Effector memory CD8-positive, alpha-beta T cell (primary cell): ENCODE results near the gene MST1.

ENCODE experiments used
- ATAC-seq: fragments of 150-1000 bp; cut with Tn5 transposase; replicated peaks from 2 replicates; pipeline ENCODE4 v1.10.0; 2021; ENCODE audit warnings: mild to moderate bottlenecking, moderate library complexity
- DNase-seq, 3 experiments: peaks; one replicate each; pipeline ENCODE4 v3.0.0; 2021
- H3K27ac Mint-ChIP-seq, 2 donors: one replicate each; pipeline ENCODE4 v1.8.0; 2022; ENCODE audit warnings: mild to moderate bottlenecking in 2 of 2, mixed read lengths in 2 of 2, moderate library complexity in 2 of 2
- H3K27me3 Mint-ChIP-seq, 2 donors: one replicate each; pipeline ENCODE4 v1.8.0; 2022; ENCODE audit warnings: mixed read lengths in 2 of 2
- H3K36me3 Mint-ChIP-seq: one replicate; pipeline ENCODE4 v1.8.0; 2022; ENCODE audit warnings: mild to moderate bottlenecking, moderate library complexity, mixed read lengths; ENCODE audit not compliant: insufficient read depth
- H3K4me1 Mint-ChIP-seq, 2 donors: one replicate each; pipeline ENCODE4 v1.8.0; 2022; ENCODE audit warnings: low read depth in 2 of 2, mixed read lengths in 2 of 2
- H3K4me3 Mint-ChIP-seq, 2 donors: one replicate each; pipeline ENCODE4 v1.8.0; 2022; ENCODE audit warnings: mild to moderate bottlenecking in 2 of 2, mixed read lengths in 2 of 2, moderate library complexity in 2 of 2
- H3K9me3 Mint-ChIP-seq, 2 donors: one replicate each; pipeline ENCODE4 v1.8.0; 2022; ENCODE audit warnings: mixed read lengths in 2 of 2
- total RNA-seq, 9 experiments: gene quantifications; one replicate each; lab custom pipeline; 2026; lab: John Stamatoyannopoulos, UW

MST1 gene
- total RNA-seq, result 0.91 to 5.7 (median 3.0) reads per million in 9 experiments

DNA sequence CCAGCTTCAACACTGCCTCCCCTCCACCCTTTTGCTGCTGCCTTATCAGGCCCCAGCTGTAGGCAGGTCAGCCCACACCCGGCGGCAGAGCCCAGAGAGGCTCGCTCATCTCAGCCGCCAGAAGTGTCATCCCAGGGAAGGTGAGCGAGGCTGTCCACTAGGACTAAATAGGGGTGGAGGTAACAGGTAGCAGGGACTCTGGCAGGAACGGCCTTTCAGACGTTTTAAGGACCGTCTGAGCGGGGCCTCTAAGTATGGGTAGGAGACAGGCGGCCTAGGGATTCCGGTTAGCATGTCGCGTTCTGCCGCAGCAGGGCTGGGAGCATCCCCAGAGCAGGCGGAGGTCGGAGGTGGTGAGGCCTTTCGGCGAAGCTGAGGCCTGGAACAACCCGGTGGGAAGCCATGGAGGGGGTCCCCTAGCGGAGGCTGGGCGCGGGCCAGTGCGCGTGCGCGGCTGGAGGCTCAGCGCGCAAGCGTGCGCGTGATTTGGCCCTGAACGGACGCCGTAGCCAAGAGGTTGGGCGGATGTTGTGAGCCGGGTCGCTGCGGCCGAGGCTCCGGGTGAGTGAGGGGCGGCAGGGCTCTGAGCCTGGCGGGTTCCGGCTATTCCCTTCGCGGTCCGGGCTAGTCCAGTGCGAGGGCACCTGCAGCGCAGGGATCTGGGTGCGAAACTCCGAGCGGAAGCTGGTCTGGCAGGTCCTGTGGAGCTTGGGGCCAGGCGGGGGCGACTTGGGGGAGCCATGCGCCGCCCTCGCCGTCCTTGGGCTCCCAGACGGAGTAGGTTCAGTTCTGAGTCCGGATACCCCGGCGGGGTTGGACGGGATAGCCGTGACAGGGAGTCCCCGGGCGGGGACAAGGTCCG lies at the start of gene MST1, which contains the start of gene RNF123:
MST1 (minus strand) TSS at position 429 of the 862 bp plus-strand sequence. CDS start 783 bp downstream, outside the sequence.
RNF123 (plus strand) TSS at position 512 of the 862 bp plus-strand sequence. CDS start 1,609 bp downstream, outside the sequence.
- H3K36me3 Mint-ChIP-seq, result peaks cover 29% of the 10 kb centered on the region
- ATAC-seq (peak; percentile 83), DNase-seq (peak; percentile 89 to 93 (median 90))
- H3K27ac Mint-ChIP-seq, result peak within 1 kb of the TSS; percentile 98
- peak within 1 kb of the TSS; percentile 97 to 98 for H3K4me3 Mint-ChIP-seq
- no peaks in the 10 kb centered on the region for H3K9me3 Mint-ChIP-seq
- H3K4me1 Mint-ChIP-seq, result peaks cover 39 to 42% of the 10 kb centered on the region in 2 donors
- no peaks in the 10 kb centered on the region for H3K27me3 Mint-ChIP-seq

DNA sequence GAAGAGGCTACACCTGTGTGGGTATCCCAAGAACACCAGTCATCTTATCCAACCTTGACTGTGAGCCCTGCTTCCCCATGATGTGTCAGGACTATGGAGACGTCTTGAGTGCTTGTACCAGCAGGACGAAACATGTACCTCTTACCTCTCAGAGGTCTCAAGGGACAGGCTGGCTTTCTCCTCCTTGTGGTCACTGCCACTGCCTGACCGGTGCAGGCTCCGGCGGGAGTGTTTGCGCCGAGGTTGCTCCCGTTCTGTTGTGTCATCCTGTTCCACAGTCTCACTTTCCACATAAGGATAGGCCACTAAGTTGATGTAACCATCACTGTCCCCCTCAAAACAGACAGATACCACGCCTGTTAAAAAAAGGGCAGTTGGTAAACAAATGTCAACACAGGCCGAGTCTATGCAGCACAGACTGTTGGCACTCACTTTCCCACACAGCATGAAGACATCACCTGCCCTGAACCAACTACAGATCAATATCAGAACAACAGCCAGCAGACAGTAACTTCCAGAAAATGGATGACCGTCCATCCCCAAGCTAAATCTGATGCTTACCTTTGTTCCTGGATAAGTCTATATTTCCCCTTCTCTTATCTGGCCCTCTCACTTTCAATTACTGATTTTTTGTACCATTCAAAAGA lies 48.9 kb upstream of the MST1 start:
- H3K9me3 Mint-ChIP-seq, result no peaks in the 10 kb centered on the region
- no peaks in the 10 kb centered on the region for H3K27me3 Mint-ChIP-seq
- peaks cover 42% of the 10 kb centered on the region for H3K36me3 Mint-ChIP-seq
- DNase-seq (no peak), ATAC-seq (no peak)
- H3K4me3 Mint-ChIP-seq, result no peak overlapping the region
- H3K4me1 Mint-ChIP-seq, result peaks cover 0 to 2% of the 10 kb centered on the region in 2 donors
- H3K27ac Mint-ChIP-seq, result no peak overlapping the region

DNA sequence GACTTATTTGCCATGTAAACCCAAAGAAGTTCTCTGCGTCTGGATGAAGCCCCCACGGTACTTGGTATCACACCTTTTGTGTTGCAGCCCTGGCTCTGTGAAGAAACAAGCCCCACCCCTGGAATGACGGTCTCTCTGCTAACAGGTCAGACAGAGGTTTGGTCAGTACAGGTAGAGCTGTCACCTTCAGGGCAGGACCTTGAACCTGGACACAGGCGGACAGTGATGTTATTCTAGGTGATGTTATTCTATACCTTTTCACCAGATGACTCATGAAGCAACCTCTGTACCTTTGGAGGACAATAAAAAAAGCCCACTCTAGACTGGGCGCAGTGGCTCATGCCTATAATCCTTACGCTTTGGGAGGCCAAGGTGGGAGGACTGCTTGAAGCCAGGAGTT lies 45.5 kb upstream of the MST1 start:
- no peak overlapping the region for H3K27ac Mint-ChIP-seq
- ATAC-seq, result no peak

DNA sequence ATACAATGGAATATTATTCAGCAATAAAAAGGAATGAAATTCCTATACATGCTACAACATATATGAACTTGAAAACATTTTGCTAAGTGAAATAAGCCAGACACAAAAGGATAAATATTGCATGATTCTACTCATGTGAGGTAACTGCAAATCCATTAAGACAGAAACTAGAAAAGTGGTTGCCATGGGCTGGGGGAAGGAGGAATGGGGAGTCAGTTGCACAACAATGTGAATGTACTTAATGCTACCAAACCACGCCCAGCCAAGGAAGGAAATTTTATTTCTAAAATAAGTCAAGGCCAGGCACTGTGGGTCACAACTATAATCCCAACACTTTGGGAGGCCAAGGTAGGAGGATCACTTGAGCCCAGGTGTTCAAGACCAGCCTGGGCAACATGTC lies 44.3 kb upstream of the MST1 start:
- ATAC-seq (no peak), DNase-seq (no peak)
- Mint-ChIP-seq H3K36me3 (peaks cover 61% of the 10 kb centered on the region), H3K9me3 (no peaks in the 10 kb centered on the region), H3K4me3 (no peak overlapping the region), H3K27me3 (no peaks in the 10 kb centered on the region), H3K4me1 (peaks cover 0 to 2% of the 10 kb centered on the region in 2 donors), H3K27ac (no peak overlapping the region)

More for the DNA sequence above, 45.5 kb upstream of the MST1 start:
- no peaks in the 10 kb centered on the region for H3K27me3 Mint-ChIP-seq
- no peak overlapping the region for H3K4me3 Mint-ChIP-seq
- no peak for DNase-seq
- H3K9me3 Mint-ChIP-seq, result no peaks in the 10 kb centered on the region
- H3K36me3 Mint-ChIP-seq, result peaks cover 65% of the 10 kb centered on the region
- peaks cover 0 to 2% of the 10 kb centered on the region in 2 donors for H3K4me1 Mint-ChIP-seq

DNA sequence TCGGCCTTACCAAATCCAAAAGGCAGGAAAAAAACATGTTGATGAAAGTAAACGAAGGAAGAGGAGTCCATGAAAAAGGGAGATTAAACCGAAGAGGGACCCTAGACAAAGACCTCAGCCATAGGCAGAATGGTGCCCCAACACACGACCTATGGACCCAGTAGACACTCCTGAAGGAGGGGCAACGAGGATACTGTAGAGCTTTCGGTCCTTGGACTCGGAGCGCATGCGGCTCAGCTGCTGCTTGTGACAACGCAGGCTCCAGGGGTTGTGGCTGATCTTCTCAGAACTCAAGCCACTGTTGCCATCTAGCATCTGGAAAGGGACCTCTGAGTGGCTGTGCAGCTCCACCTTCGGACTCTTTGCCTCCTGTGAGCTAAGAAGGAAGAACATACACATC lies 43.3 kb upstream of the MST1 start:
- Mint-ChIP-seq H3K27ac (peak overlapping the region in 1 of 2 donors; percentile 16), H3K4me1 (peaks cover 0 to 2% of the 10 kb centered on the region in 2 donors), H3K27me3 (no peaks in the 10 kb centered on the region), H3K36me3 (peaks cover 54% of the 10 kb centered on the region), H3K4me3 (no peak overlapping the region), H3K9me3 (no peaks in the 10 kb centered on the region)
- DNase-seq (no peak), ATAC-seq (no peak)

DNA sequence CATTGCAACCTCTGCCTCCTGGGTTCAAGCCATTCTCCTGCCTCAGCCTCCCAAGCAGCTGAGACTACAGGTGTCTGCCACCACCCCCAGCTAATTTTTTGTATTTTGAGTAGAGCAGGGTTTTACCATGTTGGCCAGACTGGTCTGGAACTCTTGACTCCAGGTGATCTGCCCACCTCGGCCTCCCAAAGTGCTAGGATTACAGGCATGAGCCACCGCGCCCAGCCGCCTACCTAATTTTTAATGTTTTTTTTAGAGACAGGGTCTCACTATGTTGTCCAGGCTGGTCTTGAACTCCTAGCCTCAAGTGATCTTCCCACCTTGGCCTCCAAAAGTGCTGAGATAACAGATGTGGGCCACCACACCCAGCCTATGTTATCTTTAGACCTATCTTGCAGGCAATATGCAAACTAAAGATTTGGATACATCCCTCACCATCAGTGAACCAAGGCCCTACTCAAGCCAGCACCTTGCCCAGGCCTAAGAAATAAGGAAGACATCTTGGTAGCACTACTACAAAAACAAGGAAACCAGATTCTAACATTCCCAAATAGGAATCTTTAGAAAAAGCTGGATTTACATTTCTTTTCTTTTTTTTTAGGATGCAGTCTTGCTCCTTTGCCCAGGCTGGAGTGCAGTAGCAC lies 40.8 kb upstream of the MST1 start:
- ATAC-seq, result no peak
- no peaks in the 10 kb centered on the region for H3K27me3 Mint-ChIP-seq
- H3K27ac Mint-ChIP-seq, result peak overlapping the region in 1 of 2 donors; percentile 26
- no peak for DNase-seq
- H3K36me3 Mint-ChIP-seq, result peaks cover 40% of the 10 kb centered on the region
- H3K4me1 Mint-ChIP-seq, result no peaks in the 10 kb centered on the region
- H3K4me3 Mint-ChIP-seq, result no peak overlapping the region
- no peaks in the 10 kb centered on the region for H3K9me3 Mint-ChIP-seq

DNA sequence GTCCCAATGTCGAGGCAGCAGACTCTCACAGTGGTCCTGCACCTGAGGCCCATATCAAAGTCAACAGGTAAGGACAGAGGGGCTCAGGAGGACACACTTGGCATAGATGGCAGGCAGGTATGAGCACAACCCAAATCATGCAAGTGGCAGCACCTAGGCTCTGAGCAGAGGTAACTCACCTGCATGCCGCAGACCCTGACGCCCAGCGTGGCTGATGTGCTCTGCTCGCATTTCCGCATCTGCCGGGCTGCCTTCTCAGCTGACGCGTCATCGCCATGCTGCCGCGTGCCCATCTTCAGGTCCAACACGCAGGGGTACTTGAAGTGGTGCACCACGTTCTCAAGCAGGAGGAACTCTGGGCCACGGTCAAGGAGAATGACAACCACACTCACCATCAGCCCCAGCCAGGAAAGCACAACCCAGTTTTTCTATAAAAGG lies 38.7 kb upstream of the MST1 start:
- H3K36me3 Mint-ChIP-seq, result peaks cover 45% of the 10 kb centered on the region
- no peaks in the 10 kb centered on the region for H3K27me3 Mint-ChIP-seq
- H3K27ac Mint-ChIP-seq, result no peak overlapping the region

DNA sequence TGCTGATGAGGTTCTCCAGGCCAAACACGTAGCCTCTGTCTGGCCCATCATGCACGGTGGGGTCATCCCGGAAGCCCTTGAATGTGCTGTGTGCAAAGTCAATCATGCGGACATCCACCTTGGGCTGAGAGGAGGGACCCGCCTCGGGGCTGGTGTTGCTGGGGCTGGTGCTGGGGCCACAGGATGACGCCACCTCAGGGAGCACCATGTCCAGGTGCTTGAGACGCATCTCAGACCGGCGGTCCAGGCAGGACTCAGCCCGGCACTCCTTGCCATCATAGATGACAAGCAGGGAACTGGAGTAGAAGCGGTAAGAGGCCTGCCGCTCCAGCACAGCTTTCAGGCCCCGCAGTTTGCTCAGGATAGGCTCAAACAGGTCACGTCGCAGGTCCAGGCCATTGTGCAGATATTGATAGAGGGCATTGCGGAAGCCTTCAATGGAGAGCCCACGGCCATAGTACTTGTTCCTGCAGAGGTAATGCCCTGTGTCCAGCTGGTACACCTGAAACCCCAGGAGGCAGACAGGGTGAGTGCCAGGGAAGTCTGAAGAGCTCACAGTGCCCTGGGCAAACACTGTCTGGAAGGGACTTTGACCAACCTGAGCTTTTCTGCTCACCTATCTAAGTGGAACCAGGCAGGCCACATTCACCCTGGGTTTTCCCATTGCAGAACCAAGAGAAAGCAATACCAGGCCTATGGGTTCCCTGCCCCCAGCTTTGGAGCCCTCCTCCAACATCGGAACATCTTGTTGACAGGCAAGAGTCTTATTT lies 38.1 kb upstream of the MST1 start:
- Mint-ChIP-seq H3K36me3 (peaks cover 45% of the 10 kb centered on the region), H3K4me1 (peaks cover 15 to 16% of the 10 kb centered on the region in 2 donors), H3K4me3 (no peak overlapping the region), H3K9me3 (no peaks in the 10 kb centered on the region), H3K27ac (no peak overlapping the region), H3K27me3 (no peaks in the 10 kb centered on the region)
- ATAC-seq (no peak), DNase-seq (no peak)

More for the DNA sequence above, 38.7 kb upstream of the MST1 start:
- peaks cover 10 to 12% of the 10 kb centered on the region in 2 donors for H3K4me1 Mint-ChIP-seq
- H3K4me3 Mint-ChIP-seq, result no peak overlapping the region
- DNase-seq (no peak), ATAC-seq (no peak)
- no peaks in the 10 kb centered on the region for H3K9me3 Mint-ChIP-seq

DNA sequence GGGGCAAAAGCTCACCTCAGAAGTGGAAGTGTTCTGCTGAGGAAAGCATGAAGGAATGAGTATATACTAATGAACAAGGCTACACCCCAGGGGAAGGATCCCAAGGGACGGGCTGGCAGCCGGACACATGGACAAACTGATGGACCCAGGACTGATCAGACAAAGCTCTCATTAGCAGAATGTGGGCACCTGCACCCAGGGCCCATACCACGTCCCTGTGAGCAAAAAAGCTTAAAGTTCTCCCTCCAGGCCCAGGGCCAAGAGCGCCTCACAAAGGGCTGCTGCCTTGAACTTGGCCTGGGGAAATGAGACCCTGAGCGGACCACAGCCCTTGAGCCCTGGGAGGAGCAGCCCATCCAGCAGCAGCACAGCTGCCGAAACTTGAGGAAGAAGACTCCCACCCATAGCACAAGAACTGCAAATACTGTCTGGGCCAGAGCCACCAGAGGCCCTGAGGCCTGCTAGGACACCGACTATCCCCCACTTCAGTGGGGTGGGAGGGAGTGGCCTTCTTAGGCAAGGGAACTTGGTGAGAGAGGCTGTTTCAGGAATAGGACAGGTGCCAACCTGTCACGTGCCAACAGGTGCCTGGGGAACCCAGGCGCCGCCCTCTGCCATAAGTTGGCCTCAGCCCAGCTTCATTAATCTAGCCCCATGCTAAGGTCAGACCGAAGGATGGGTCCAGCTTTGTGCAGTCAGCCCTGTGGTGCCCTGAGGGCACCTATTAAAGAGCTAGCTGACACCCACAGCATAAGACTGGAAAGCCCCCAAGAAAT lies 36.8 kb upstream of the MST1 start:
- peaks cover 41% of the 10 kb centered on the region for H3K36me3 Mint-ChIP-seq
- ATAC-seq, result no peak
- peaks cover 16 to 23% of the 10 kb centered on the region in 2 donors for H3K4me1 Mint-ChIP-seq
- H3K27ac Mint-ChIP-seq, result peak overlapping the region; percentile 95 to 99
- DNase-seq, result no peak
- no peak overlapping the region for H3K4me3 Mint-ChIP-seq
- H3K27me3 Mint-ChIP-seq, result no peaks in the 10 kb centered on the region
- no peaks in the 10 kb centered on the region for H3K9me3 Mint-ChIP-seq

DNA sequence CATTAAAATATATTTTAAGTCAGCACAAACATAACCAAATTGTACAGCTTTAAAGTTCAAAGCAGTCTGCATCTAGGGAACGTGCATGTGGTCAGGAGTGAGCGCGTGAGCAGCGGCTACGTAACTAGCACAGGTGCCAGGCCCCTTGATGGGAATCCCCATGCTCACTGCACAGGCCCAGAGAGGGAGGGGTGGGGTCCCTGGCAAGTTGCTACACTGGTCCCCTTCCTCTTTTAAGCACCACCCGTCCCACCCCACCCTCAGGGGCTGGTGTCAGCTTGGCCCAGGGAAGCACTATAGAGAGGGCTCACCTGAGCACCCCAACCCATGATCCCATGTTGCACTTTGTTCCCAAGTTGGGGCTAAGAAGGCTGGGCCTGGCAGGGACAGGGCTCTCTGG lies 35.3 kb upstream of the MST1 start:
- peak; percentile 18 for ATAC-seq
- DNase-seq, result peak; percentile 20 to 30 (median 24)
- H3K27ac Mint-ChIP-seq, result peak overlapping the region; percentile 95 to 99
- H3K4me3 Mint-ChIP-seq, result peak overlapping the region; percentile 89 to 96
- peaks cover 44% of the 10 kb centered on the region for H3K36me3 Mint-ChIP-seq
- H3K4me1 Mint-ChIP-seq, result peaks cover 22 to 27% of the 10 kb centered on the region in 2 donors
- H3K9me3 Mint-ChIP-seq, result no peaks in the 10 kb centered on the region
- no peaks in the 10 kb centered on the region for H3K27me3 Mint-ChIP-seq

DNA sequence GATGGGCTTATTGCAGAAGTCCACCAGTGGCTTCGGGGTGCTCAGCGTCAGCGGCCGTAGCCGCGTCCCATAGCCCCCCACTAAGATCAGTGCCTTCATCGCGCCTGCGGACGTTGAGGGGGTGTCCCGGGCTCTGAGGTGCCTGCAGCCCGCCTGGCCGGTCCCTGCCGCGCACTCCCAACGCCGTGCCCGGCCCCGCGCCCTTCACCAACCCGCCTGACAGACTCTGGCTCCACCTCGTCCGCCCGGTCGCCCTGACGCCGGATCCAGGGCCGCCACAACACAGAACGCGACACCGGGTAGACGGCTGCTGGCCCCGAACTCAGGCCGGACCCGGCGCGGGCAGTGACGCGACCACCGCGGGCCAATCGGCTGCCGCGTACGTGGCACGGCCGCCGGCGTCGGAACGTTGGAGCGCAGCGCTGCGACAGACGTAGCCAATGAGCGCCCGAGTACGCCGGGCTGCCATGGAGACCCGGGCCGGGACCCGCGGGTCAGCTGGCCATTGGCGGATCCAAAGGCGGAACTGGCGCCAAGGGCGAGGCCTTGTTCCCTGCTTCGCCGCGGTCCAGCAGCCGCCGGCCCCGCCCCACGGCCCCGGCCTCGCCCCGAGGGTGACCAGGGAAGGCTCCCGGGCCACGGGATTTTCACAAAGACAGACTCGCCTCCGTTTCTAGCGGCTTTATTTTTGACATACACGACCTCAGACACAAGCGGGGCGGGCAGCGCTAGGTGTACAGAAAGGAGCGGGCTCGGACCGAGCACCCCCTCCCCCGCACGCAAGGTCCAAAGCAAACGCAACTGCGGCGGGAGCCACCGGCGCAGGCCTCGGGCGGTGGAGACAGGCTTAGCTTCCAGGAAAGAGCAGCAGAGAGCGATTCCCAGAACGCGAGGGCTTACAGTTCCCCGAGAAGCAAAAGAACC lies 34.6 kb upstream of the MST1 start, which contains the start of gene GMPPB:
GMPPB (minus strand) TSS at position 324 of the 924 bp plus-strand sequence; CDS start at position 99, 225 bp downstream.
- DNase-seq, result peak; percentile 86 to 91 (median 87)
- peaks cover 27 to 33% of the 10 kb centered on the region in 2 donors for H3K4me1 Mint-ChIP-seq
- H3K27me3 Mint-ChIP-seq, result no peaks in the 10 kb centered on the region
- peak within 1 kb of the TSS; percentile 89 to 96 for H3K4me3 Mint-ChIP-seq
- no peaks in the 10 kb centered on the region for H3K9me3 Mint-ChIP-seq
- peaks cover 51% of the 10 kb centered on the region for H3K36me3 Mint-ChIP-seq
- H3K27ac Mint-ChIP-seq, result peak within 1 kb of the TSS; percentile 95 to 99
- peak; percentile 75 for ATAC-seq
